PC-3 (cell line): ENCODE data around the gene IKZF1. TPM values are rescaled to one million over a fixed set of nuclear protein-coding genes. Genes with fewer than 3 reads are reported as not detected.

Source experiments
- ATAC-seq: fragments of 200-7000 bp; cut with Tn5 transposase; 2 replicates; pipeline ENCODE4 v1.9.1; 2020; ENCODE audit warnings: mild to moderate bottlenecking, moderate library complexity
- BruUV-seq: library from RNA; stranded (reverse); fragments of 400-500 nt; replicated peaks from 2 replicates; lab custom pipeline; 2021; lab: Mats Ljungman, UMichigan
- CTCF ChIA-PET: fragments of 300-600 bp; sonication (Branson Sonifier 250); formaldehyde crosslinking; loops from one replicate; lab custom pipeline; 2022; ENCODE audit warnings: antibody characterized with exemption; lab: Charles Lee
- POLR2A ChIA-PET: fragments of 300-600 bp; sonication (Branson Sonifier 250); formaldehyde crosslinking; loops from one replicate; lab custom pipeline; 2022; ENCODE audit warnings: antibody characterized with exemption; ENCODE audit not compliant: unreplicated experiment; lab: Charles Lee
- DNase-seq: peaks from one replicate; pipeline ENCODE4 v3.0.0-alpha.2; 2015
- H2AFZ ChIP-seq: fragments of 300-600 bp; sonication (generic); 2 replicates; pipeline ENCODE4 v1.6.0; 2016; ENCODE audit warnings: antibody characterized with exemption, low read length
- H3F3A ChIP-seq: fragments of 300-600 bp; sonication (generic); one replicate; pipeline ENCODE4 v1.6.0; 2017; ENCODE audit warnings: antibody characterized with exemption, low read length, control low read depth, mild to moderate bottlenecking; ENCODE audit not compliant: unreplicated experiment
- H3K27ac ChIP-seq: fragments of 300-600 bp; sonication (generic); 2 replicates; pipeline ENCODE4 v1.5.1; 2016; ENCODE audit warnings: mild to moderate bottlenecking, low read length
- H3K27me3 ChIP-seq: fragments of 300-600 bp; sonication (generic); 2 replicates; pipeline ENCODE4 v1.6.1; 2016; ENCODE audit warnings: low read length, mixed read lengths
- H3K36me3 ChIP-seq: fragments of 300-600 bp; sonication (generic); 2 replicates; pipeline ENCODE4 v1.6.1; 2016; ENCODE audit warnings: low read depth, mixed run types, low read length, mixed read lengths
- H3K4me1 ChIP-seq: fragments of 300-600 bp; sonication (generic); 2 replicates; pipeline ENCODE4 v1.5.1; 2016; ENCODE audit warnings: low read length; ENCODE audit not compliant: insufficient read depth
- H3K4me2 ChIP-seq: fragments of 300-600 bp; sonication (generic); 2 replicates; pipeline ENCODE4 v1.6.0; 2016; ENCODE audit warnings: low read length
- H3K4me3 ChIP-seq: fragments of 300-600 bp; sonication (generic); 2 replicates; pipeline ENCODE4 v1.5.1; 2016; ENCODE audit warnings: mild to moderate bottlenecking, low read length, mixed read lengths
- H3K79me2 ChIP-seq: fragments of 300-600 bp; sonication (generic); 2 replicates; pipeline ENCODE4 v1.6.1; 2017; ENCODE audit warnings: low read length, mixed read lengths
- H3K9ac ChIP-seq: fragments of 300-600 bp; sonication (generic); 2 replicates; pipeline ENCODE4 v1.6.0; 2016; ENCODE audit warnings: mild to moderate bottlenecking, low read length
- H3K9me2 ChIP-seq: fragments of 300-600 bp; sonication (generic); replicated peaks from 2 replicates; pipeline ENCODE4 v1.6.1; 2016; ENCODE audit warnings: mixed run types, low read length, mixed read lengths
- H3K9me3 ChIP-seq: fragments of 300-600 bp; sonication (generic); 2 replicates; pipeline ENCODE4 v1.6.1; 2016; ENCODE audit warnings: low read length, mixed read lengths
- H4K20me1 ChIP-seq: fragments of 300-600 bp; sonication (generic); 2 replicates; pipeline ENCODE4 v1.6.1; 2016; ENCODE audit warnings: low read length, mixed read lengths
- EZH2 ChIP-seq: fragments of 300-600 bp; sonication (generic); IDR thresholded peaks from one replicate; pipeline ENCODE4 v1.6.1; 2017; ENCODE audit warnings: antibody characterized with exemption, mild to moderate bottlenecking, low read length; ENCODE audit not compliant: unreplicated experiment
- EZH2phosphoT487 ChIP-seq: fragments of 300-600 bp; sonication (generic); IDR thresholded peaks from 2 replicates; pipeline ENCODE4 v1.6.1; 2018; ENCODE audit warnings: mild to moderate bottlenecking, antibody characterized with exemption, low read length, borderline replicate concordance
- intact Hi-C: fragments of 100-400 bp; cut with micrococcal nuclease; formaldehyde crosslinking; loops from 2 replicates; pipeline ENCODE4 v1.9.0; 2023
- total RNA-seq: library from RNA; depleted of rRNA; stranded (reverse); fragments of >200 nt; gene quantifications from 2 replicates; pipeline ENCODE4 v1.2.3, GENCODE V29; 2014
- TF ChIP-seq, protein P1 (sequence below): fragments of 300-600 bp; sonication (generic); conservative IDR thresholded peaks from 2 replicates; pipeline ENCODE4 v1.5.1; 2017; ENCODE audit warnings: antibody characterized with exemption, low read depth, mild to moderate bottlenecking, low read length

The IKZF1 gene
- total RNA-seq, 1 experiment from 2014 or later = not detected

GRCh38 chr7:50309721-50310120, 5.2 kb downstream of the IKZF1 start:
- BruUV-seq = no TSS peak

DNA sequence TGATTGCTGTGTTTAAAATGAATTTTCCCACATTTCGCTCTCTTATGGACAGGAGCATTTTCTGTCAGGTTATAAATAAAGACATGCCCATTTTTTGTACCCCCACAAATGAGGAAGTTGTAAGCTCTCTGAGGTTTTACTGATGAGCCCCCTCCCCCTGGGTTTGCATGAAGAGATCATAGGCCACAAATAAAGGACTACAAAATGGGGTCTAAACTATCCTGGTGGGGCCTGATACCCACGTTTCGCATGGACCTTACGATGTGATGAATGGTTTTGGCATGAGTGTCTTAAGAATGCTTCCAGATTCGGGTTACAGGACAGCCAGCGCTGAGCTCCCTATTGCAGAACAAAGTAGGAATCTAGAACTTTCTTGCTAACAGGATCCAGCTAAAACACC, 5.8 kb downstream of the IKZF1 start:
- CTCF ChIA-PET = no interaction called here
- TF ChIP-seq EZH2 = no peak
- TF ChIP-seq, protein P1, sequence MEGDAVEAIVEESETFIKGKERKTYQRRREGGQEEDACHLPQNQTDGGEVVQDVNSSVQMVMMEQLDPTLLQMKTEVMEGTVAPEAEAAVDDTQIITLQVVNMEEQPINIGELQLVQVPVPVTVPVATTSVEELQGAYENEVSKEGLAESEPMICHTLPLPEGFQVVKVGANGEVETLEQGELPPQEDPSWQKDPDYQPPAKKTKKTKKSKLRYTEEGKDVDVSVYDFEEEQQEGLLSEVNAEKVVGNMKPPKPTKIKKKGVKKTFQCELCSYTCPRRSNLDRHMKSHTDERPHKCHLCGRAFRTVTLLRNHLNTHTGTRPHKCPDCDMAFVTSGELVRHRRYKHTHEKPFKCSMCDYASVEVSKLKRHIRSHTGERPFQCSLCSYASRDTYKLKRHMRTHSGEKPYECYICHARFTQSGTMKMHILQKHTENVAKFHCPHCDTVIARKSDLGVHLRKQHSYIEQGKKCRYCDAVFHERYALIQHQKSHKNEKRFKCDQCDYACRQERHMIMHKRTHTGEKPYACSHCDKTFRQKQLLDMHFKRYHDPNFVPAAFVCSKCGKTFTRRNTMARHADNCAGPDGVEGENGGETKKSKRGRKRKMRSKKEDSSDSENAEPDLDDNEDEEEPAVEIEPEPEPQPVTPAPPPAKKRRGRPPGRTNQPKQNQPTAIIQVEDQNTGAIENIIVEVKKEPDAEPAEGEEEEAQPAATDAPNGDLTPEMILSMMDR = no peak
- no peak for TF ChIP-seq EZH2phosphoT487

More at GRCh38 chr7:50309721-50310120, 5.2 kb downstream of the IKZF1 start:
- Histone ChIP-seq H3K79me2 (no peaks in the 10 kb centered on the region), H3K27ac (no peak overlapping the region), H3K36me3 (no peaks in the 10 kb centered on the region), H3K9ac (no peak overlapping the region), H3K4me2 (no peak overlapping the region), H4K20me1 (no peaks in the 10 kb centered on the region), H3K9me2 (no peaks in the 10 kb centered on the region), H3K27me3 (peaks cover 98% of the 10 kb centered on the region), H3K9me3 (no peaks in the 10 kb centered on the region), H2AFZ (no peak overlapping the region), H3K4me3 (no peak overlapping the region), H3K4me1 (no peaks in the 10 kb centered on the region), H3F3A (no peaks in the 10 kb centered on the region)
- no peak for TF ChIP-seq EZH2
- TF ChIP-seq, protein P1 = no peak
- no peak for TF ChIP-seq EZH2phosphoT487
- no peak for ATAC-seq
- POLR2A ChIA-PET = no interaction called here
- no peak for DNase-seq
- intact Hi-C loops = no loop called here
- CTCF ChIA-PET = no interaction called here

GRCh38 chr7:50310956-50311355, 6.4 kb downstream of the IKZF1 start:
- intact Hi-C loops = no loop called here
- CTCF ChIA-PET = no interaction called here
- no peaks in the 10 kb centered on the region for H3K4me1 ChIP-seq
- no peaks in the 10 kb centered on the region for H3F3A ChIP-seq
- no TSS peak for BruUV-seq
- TF ChIP-seq EZH2 (no peak), EZH2phosphoT487 (no peak)
- TF ChIP-seq, protein P1 = no peak
- POLR2A ChIA-PET = no interaction called here
- no peaks in the 10 kb centered on the region for H3K36me3 ChIP-seq
- no peaks in the 10 kb centered on the region for H3K9me2 ChIP-seq
- no peaks in the 10 kb centered on the region for H4K20me1 ChIP-seq
- no peak overlapping the region for H3K27ac ChIP-seq
- H3K27me3 ChIP-seq = peaks cover 98% of the 10 kb centered on the region
- no peaks in the 10 kb centered on the region for H3K79me2 ChIP-seq
- no peak overlapping the region for H2AFZ ChIP-seq
- no peak overlapping the region for H3K4me2 ChIP-seq
- H3K4me3 ChIP-seq = no peak overlapping the region
- no peak overlapping the region for H3K9ac ChIP-seq
- ATAC-seq (no peak), DNase-seq (no peak)
- no peaks in the 10 kb centered on the region for H3K9me3 ChIP-seq

More for the DNA sequence above, 5.8 kb downstream of the IKZF1 start:
- Histone ChIP-seq H3K9me2 (no peaks in the 10 kb centered on the region), H3K36me3 (no peaks in the 10 kb centered on the region), H3K4me3 (no peak overlapping the region), H4K20me1 (no peaks in the 10 kb centered on the region), H3K4me1 (no peaks in the 10 kb centered on the region), H3K27ac (no peak overlapping the region), H2AFZ (no peak overlapping the region), H3K79me2 (no peaks in the 10 kb centered on the region), H3K4me2 (no peak overlapping the region), H3K9ac (no peak overlapping the region), H3F3A (no peaks in the 10 kb centered on the region), H3K9me3 (no peaks in the 10 kb centered on the region), H3K27me3 (peaks cover 98% of the 10 kb centered on the region)
- DNase-seq (no peak), ATAC-seq (no peak)
- POLR2A ChIA-PET = no interaction called here
- intact Hi-C loops = no loop called here
- no TSS peak for BruUV-seq
